ENCODE measurements around the gene DGKD.

The DGKD gene, protein sequence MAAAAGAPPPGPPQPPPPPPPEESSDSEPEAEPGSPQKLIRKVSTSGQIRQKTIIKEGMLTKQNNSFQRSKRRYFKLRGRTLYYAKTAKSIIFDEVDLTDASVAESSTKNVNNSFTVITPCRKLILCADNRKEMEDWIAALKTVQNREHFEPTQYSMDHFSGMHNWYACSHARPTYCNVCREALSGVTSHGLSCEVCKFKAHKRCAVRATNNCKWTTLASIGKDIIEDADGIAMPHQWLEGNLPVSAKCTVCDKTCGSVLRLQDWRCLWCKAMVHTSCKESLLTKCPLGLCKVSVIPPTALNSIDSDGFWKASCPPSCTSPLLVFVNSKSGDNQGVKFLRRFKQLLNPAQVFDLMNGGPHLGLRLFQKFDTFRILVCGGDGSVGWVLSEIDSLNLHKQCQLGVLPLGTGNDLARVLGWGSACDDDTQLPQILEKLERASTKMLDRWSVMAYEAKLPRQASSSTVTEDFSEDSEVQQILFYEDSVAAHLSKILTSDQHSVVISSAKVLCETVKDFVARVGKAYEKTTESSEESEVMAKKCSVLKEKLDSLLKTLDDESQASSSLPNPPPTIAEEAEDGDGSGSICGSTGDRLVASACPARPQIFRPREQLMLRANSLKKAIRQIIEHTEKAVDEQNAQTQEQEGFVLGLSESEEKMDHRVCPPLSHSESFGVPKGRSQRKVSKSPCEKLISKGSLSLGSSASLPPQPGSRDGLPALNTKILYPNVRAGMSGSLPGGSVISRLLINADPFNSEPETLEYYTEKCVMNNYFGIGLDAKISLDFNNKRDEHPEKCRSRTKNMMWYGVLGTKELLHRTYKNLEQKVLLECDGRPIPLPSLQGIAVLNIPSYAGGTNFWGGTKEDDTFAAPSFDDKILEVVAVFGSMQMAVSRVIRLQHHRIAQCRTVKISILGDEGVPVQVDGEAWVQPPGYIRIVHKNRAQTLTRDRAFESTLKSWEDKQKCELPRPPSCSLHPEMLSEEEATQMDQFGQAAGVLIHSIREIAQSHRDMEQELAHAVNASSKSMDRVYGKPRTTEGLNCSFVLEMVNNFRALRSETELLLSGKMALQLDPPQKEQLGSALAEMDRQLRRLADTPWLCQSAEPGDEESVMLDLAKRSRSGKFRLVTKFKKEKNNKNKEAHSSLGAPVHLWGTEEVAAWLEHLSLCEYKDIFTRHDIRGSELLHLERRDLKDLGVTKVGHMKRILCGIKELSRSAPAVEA

GRCh38 chr2:233353769-233354499 is at the start of gene DGKD:
Gene DGKD (plus strand): TSS chr2:233354494. CDS start chr2:233354519, 25 bp downstream.
- peak within 1 kb of the TSS; percentile 67 for H3K4me3 ChIP-seq (ENCODE audit: low read depth, low read length)
- H3K36me3 ChIP-seq (replicated peaks): no peaks in the 10 kb centered on the region
- H3K27me3 ChIP-seq (replicated peaks): no peaks in the 10 kb centered on the region
- TF ChIP-seq, protein P1, sequence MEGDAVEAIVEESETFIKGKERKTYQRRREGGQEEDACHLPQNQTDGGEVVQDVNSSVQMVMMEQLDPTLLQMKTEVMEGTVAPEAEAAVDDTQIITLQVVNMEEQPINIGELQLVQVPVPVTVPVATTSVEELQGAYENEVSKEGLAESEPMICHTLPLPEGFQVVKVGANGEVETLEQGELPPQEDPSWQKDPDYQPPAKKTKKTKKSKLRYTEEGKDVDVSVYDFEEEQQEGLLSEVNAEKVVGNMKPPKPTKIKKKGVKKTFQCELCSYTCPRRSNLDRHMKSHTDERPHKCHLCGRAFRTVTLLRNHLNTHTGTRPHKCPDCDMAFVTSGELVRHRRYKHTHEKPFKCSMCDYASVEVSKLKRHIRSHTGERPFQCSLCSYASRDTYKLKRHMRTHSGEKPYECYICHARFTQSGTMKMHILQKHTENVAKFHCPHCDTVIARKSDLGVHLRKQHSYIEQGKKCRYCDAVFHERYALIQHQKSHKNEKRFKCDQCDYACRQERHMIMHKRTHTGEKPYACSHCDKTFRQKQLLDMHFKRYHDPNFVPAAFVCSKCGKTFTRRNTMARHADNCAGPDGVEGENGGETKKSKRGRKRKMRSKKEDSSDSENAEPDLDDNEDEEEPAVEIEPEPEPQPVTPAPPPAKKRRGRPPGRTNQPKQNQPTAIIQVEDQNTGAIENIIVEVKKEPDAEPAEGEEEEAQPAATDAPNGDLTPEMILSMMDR (IDR thresholded peaks at IDR 0.05; ENCODE audit: low read depth, low read length, missing control alignments): peak; percentile 31
- peak within 1 kb of the TSS; percentile 4 for H3K27ac ChIP-seq
- in situ Hi-C loops (cut with HindIII; ENCODE audit: low pct_ligation_motif_present, low sequenced_read_pairs): no loop called here
- DNase-seq: no peak

DNA sequence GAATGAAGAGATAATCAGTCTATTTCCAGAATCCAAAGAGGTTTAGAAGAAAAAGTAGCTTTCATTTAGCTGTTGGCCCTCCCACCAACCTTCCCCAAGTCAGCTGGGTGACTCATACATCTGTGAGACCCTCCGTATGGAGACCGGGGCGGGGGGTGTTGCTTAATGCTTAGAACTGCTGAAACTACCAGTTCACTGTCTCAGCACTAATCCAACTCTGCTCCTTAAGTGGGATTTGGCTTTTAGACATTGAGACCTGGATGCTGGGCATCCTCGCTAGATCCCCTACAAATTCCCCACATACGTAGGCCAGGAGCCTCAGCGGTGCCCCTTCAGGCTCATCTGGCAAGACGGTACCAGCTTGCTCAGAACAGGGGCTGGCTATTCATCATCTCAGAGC is 46.7 kb upstream of the DGKD start, which contains the start of gene SAG:
SAG (plus strand) TSS at position 252 of the 400 bp plus-strand sequence. CDS start 1,374 bp downstream, outside the sequence.
- Histone ChIP-seq H3K36me3 (replicated peaks) (no peaks in the 10 kb centered on the region), H3K4me3 (ENCODE audit: low read depth, low read length) (no peak within 1 kb of the TSS), H3K27ac (no peak within 1 kb of the TSS), H3K27me3 (replicated peaks) (no peaks in the 10 kb centered on the region)
- in situ Hi-C loops (cut with HindIII; ENCODE audit: low pct_ligation_motif_present, low sequenced_read_pairs): no loop called here
- DNase-seq: no peak
- TF ChIP-seq, protein P1 (IDR thresholded peaks at IDR 0.05; ENCODE audit: low read depth, low read length, missing control alignments): no peak

GRCh38 chr2:233311241-233311926 is 42.9 kb upstream of the DGKD start:
- DNase-seq: no peak
- Histone ChIP-seq H3K4me3 (ENCODE audit: low read depth, low read length) (no peak overlapping the region), H3K27ac (no peak overlapping the region), H3K36me3 (replicated peaks) (no peaks in the 10 kb centered on the region), H3K27me3 (replicated peaks) (no peaks in the 10 kb centered on the region)
- TF ChIP-seq, protein P1 (IDR thresholded peaks at IDR 0.05; ENCODE audit: low read depth, low read length, missing control alignments): no peak
- in situ Hi-C loops (cut with HindIII; ENCODE audit: low pct_ligation_motif_present, low sequenced_read_pairs): no loop called here

DNA sequence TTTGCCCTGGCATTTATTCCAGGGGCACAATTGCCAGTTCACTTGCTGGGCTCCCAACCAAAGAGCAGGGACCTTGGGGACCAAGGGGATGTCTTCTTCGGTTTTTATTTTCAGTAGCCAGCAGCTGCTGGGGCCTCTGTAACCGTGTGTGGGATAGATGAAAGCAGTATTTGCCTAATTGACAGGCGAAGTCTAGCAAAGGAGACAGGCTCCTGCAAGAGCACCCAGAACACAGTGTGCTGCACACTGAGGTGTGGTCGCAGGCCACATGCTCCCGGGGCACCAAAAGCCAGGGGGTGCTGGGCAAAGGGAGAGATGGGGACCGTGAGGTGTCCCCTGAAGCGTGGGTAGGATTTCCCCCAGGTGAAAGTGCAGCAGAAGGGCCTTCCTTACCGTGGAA is 41.4 kb upstream of the DGKD start:
- Histone ChIP-seq H3K36me3 (replicated peaks) (no peaks in the 10 kb centered on the region), H3K27ac (no peak overlapping the region), H3K4me3 (ENCODE audit: low read depth, low read length) (no peak overlapping the region), H3K27me3 (replicated peaks) (no peaks in the 10 kb centered on the region)
- in situ Hi-C loops (cut with HindIII; ENCODE audit: low pct_ligation_motif_present, low sequenced_read_pairs): no loop called here
- no peak for DNase-seq
- TF ChIP-seq, protein P1 (IDR thresholded peaks at IDR 0.05; ENCODE audit: low read depth, low read length, missing control alignments): no peak
